Measurements from ENCODE around the gene XYLT2. TPM values are rescaled to one million over a fixed set of nuclear protein-coding genes. Genes with fewer than 3 reads are reported as not detected.

The XYLT2 gene
- total and polyA plus RNA-seq, 2 of the 13 experiments (the other 11 are each of a cell fraction or from before 2014, with no cell fraction given) = 17.0 to 22.1 TPM

- no peak for TF ChIP-seq TEF (CRISPR knock-in tag; IDR thresholded peaks at IDR 0.05)
- TF ChIP-seq KLF16 (CRISPR knock-in tag; IDR thresholded peaks at IDR 0.05) = no peak
- no peak for TF ChIP-seq ZFP62 (CRISPR knock-in tag; IDR thresholded peaks at IDR 0.05)
- TF ChIP-seq, protein P1, sequence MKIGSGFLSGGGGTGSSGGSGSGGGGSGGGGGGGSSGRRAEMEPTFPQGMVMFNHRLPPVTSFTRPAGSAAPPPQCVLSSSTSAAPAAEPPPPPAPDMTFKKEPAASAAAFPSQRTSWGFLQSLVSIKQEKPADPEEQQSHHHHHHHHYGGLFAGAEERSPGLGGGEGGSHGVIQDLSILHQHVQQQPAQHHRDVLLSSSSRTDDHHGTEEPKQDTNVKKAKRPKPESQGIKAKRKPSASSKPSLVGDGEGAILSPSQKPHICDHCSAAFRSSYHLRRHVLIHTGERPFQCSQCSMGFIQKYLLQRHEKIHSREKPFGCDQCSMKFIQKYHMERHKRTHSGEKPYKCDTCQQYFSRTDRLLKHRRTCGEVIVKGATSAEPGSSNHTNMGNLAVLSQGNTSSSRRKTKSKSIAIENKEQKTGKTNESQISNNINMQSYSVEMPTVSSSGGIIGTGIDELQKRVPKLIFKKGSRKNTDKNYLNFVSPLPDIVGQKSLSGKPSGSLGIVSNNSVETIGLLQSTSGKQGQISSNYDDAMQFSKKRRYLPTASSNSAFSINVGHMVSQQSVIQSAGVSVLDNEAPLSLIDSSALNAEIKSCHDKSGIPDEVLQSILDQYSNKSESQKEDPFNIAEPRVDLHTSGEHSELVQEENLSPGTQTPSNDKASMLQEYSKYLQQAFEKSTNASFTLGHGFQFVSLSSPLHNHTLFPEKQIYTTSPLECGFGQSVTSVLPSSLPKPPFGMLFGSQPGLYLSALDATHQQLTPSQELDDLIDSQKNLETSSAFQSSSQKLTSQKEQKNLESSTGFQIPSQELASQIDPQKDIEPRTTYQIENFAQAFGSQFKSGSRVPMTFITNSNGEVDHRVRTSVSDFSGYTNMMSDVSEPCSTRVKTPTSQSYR (CRISPR knock-in tag; IDR thresholded peaks at IDR 0.05; ENCODE audit: borderline replicate concordance) = no peak
- TF ChIP-seq ZNF547 (CRISPR knock-in tag; IDR thresholded peaks at IDR 0.05) = no peak
- TF ChIP-seq PCBP1 (IDR thresholded peaks at IDR 0.05; ENCODE audit: borderline replicate concordance, low read depth, low read length) = no peak
- no peak for TF ChIP-seq SCMH1 (CRISPR knock-in tag; IDR thresholded peaks at IDR 0.05; ENCODE audit: borderline replicate concordance)
Observed at GRCh38 chr17:50364061-50364458, 18.1 kb downstream of the XYLT2 start (continued).

DNA sequence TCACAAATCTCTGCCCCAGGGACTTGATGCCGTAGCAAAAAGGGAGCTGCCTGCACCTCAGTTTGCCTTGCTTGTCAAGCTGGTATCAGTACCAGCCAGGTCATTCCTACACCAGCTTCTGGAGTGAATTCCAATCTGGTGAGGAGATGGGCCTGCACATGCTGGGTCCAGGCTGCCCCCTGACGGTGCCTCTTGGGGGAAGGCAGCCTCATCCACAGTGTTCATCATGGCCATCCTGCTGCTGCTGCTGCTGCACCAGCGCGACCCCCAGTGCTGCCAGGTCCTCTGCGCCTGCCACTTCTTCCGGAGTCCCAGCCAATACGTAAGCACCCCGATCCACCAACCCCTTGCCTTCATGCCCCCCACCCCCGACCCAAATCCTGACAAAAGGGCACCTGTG is 18.8 kb downstream of the XYLT2 start:
- Histone ChIP-seq H3K27me3 (ENCODE audit: control insufficient read depth in 1 of 2, insufficient read depth in 2 of 2, low read length in 2 of 2) (no peaks in the 10 kb centered on the region), H3K4me2 (ENCODE audit: low read depth, low read length) (no peak overlapping the region), H3K9me3 (ENCODE audit: low read length) (no peaks in the 10 kb centered on the region), H3K36me3 (replicated peaks in 1 of 2; ENCODE audit: control insufficient read depth in 1 of 2, insufficient read depth in 2 of 2, low read length in 2 of 2) (peaks cover 25 to 46% of the 10 kb centered on the region in 2 experiments), H3K79me2 (ENCODE audit: insufficient read depth, low read length) (peaks cover 4% of the 10 kb centered on the region), H4K20me1 (ENCODE audit: insufficient read depth, low read length) (no peaks in the 10 kb centered on the region), H2AFZ (ENCODE audit: low read length) (no peak overlapping the region), H3K9ac (ENCODE audit: insufficient read depth, low read depth, low read length) (no peak overlapping the region), H3K4me1 (ENCODE audit: insufficient read depth, low read length) (peaks cover 31% of the 10 kb centered on the region), H3K27ac (ENCODE audit: extremely low read length, insufficient read depth, low read length) (no peak overlapping the region), H3K4me3 (replicated peaks in 1 of 3; ENCODE audit: insufficient read depth in 1 of 3, low read depth in 2 of 3, low read length in 3 of 3) (no peak overlapping the region)
- 92% methylated on average over 9 of the region's 9 CpGs for WGBS (ENCODE audit: low lambda C conversion rate)
- ChIA-PET CTCF (ENCODE audit: low intra/inter-chr PET ratio, low total read pairs) (no interaction called here), POLR2A (interaction anchor here (2.0 kb wide), 1 partner anchor 32 kb away, joined by 12 read pairs; the partner anchor contains the start of gene LRRC59)
- no peak for DNase-seq (ENCODE audit: low spot score)
- in situ Hi-C loops (cut with HindIII; ENCODE audit: extremely low pct_ligation_motif_present, low pct_unique_long_range_greater_than_20kb) (no loop called here), intact Hi-C loops (cut with micrococcal nuclease; ENCODE audit: unreplicated experiment) (no loop called here)
- no peak for FAIRE-seq
- no TSS peak for BruUV-seq (replicated peaks)
- TF ChIP-seq AGO2 (optimal IDR thresholded peaks at IDR 0.05; ENCODE audit: low read depth, low read length) (peak; percentile 34), ZNF501 (CRISPR knock-in tag; IDR thresholded peaks at IDR 0.05) (no peak)
- ATAC-seq = peak; percentile 1; the same call in 1 of the 3 replicates

Data from HepG2 (cell line).